Right atrium auricular region (tissue), 2 donors: ENCODE results near the gene CREB3L2. TPM values are rescaled to one million over a fixed set of nuclear protein-coding genes. Genes with fewer than 3 reads are reported as not detected.

Experiments
- DNase-seq: peaks from one replicate; pipeline ENCODE4 v3.0.0-alpha.2; 2019; ENCODE audit warnings: low spot score
- H3K27ac ChIP-seq, 2 donors: fragments of 200-600 bp; sonication (generic); 1 replicate in 1 of 2; 2 replicates in 1 of 2; pipeline ENCODE4 v1.5.1; 2016 to 2019
- H3K27me3 ChIP-seq, 2 donors: fragments of 200-600 bp; sonication (generic); one replicate each; pipeline versions ENCODE4 v1.5.1 to v1.6.0; 2017 to 2019
- H3K36me3 ChIP-seq: fragments of 200-600 bp; sonication (generic); one replicate; pipeline ENCODE4 v1.5.1; 2016
- H3K4me1 ChIP-seq, 2 donors: fragments of 200-600 bp; sonication (generic); one replicate each; pipeline versions ENCODE4 v1.5.1 to v1.6.0; 2017 to 2019
- H3K4me3 ChIP-seq, 2 donors: fragments of 200-600 bp; sonication (generic); 1 replicate in 1 of 2; 2 replicates in 1 of 2; pipeline ENCODE4 v1.5.1; 2017 to 2019; ENCODE audit warnings: mild to moderate bottlenecking in 1 of 2, moderate library complexity in 1 of 2
- H3K9me3 ChIP-seq, 2 donors: fragments of 200-600 bp; sonication (generic); one replicate each; pipeline ENCODE4 v1.5.1; 2019
- total RNA-seq, 2 donors: library from RNA; depleted of rRNA; stranded (reverse); fragments of >200 nt; gene quantifications; one replicate each; pipeline ENCODE4 v1.1.0, GENCODE V29; 2016
- TF ChIP-seq, protein P1 (sequence below), 2 donors: fragments of 200-600 bp; sonication (generic); IDR thresholded peaks; one replicate each; pipeline ENCODE4 v1.5.1; 2019; ENCODE audit warnings: antibody characterized with exemption in 2 of 2

Gene CREB3L2
- total RNA-seq, 2 donors from 2014 or later, result 25.6 to 39.6 TPM

DNA sequence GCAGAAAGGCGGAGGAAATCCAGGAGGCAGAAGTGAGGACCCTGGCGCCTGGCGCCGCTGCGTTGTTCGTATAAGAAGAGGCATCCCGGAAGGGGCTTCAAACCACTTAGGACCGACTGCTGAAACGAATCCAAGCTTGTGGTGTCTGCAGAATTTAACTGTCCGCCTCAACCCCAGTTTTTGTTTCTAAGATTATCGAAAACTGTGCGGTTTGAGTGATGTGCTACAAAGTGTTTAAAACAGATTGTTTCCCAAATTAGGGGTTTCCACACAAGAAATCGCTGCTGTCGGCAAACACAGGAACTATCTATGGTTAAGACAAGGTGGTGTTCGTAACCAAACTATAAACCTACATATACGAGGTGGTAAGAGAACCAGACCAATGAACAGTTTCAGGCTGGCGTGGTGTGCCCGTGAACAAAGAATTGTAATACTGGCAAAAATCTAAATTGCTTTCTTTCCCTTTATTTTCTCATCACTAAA, 154.3 kb downstream of the CREB3L2 start:
- no peak overlapping the region for H3K27ac ChIP-seq
- DNase-seq, result no peak
- H3K4me3 ChIP-seq, result peak overlapping the region in 1 of 2 donors; percentile 47
- H3K36me3 ChIP-seq, result peaks cover 7% of the 10 kb centered on the region
- no peaks in the 10 kb centered on the region for H3K27me3 ChIP-seq
- no peaks in the 10 kb centered on the region for H3K9me3 ChIP-seq
- peaks cover 0 to 15% of the 10 kb centered on the region in 2 donors for H3K4me1 ChIP-seq
- TF ChIP-seq, protein P1, sequence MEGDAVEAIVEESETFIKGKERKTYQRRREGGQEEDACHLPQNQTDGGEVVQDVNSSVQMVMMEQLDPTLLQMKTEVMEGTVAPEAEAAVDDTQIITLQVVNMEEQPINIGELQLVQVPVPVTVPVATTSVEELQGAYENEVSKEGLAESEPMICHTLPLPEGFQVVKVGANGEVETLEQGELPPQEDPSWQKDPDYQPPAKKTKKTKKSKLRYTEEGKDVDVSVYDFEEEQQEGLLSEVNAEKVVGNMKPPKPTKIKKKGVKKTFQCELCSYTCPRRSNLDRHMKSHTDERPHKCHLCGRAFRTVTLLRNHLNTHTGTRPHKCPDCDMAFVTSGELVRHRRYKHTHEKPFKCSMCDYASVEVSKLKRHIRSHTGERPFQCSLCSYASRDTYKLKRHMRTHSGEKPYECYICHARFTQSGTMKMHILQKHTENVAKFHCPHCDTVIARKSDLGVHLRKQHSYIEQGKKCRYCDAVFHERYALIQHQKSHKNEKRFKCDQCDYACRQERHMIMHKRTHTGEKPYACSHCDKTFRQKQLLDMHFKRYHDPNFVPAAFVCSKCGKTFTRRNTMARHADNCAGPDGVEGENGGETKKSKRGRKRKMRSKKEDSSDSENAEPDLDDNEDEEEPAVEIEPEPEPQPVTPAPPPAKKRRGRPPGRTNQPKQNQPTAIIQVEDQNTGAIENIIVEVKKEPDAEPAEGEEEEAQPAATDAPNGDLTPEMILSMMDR (IDR thresholded peaks at IDR 0.05), result no peak

DNA sequence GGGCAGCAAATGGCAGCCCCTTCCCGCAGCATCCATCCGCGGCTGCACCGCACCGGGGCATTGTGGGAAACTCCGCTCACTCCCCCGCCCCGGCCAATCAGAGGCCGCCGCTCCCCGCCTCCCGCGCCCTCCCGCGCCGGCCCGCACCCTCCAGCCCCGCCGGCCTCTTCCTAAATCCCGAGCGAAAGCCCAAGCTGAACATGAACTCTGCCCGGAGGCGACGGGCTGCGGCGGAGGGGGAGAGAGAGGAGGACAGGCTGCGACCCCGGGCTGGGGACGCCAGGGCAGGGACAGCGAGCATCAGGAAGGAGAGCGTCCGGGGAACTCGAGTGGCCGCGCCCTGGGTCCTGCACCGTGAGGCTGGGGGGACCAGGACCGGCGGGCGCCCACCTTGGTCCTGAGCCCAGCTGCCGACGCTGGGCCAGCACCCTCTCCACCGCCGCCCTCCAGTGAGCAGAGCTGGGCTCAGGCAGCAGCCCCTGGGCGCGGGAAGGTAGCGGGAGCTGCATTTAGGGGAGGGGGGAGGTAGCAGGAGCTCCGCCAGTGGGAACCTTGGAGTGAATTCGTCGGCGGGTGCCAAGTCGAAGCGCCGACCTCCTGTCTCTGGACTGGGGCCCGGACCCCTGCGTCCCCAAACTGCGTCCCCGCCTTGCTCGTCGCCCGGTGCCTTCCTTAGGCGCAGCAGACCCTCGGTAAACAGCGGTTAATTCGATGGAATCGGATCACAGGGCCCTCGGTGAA, 154.9 kb downstream of the CREB3L2 start, which contains the start of gene DGKI:
Gene DGKI, minus strand, starts transcription at position 148 of the 741 bp plus-strand sequence.
- Histone ChIP-seq H3K4me1 (peaks cover 0 to 15% of the 10 kb centered on the region in 2 donors), H3K27ac (no peak within 1 kb of the TSS), H3K27me3 (no peaks in the 10 kb centered on the region), H3K9me3 (no peaks in the 10 kb centered on the region), H3K36me3 (peaks cover 6% of the 10 kb centered on the region), H3K4me3 (peak within 1 kb of the TSS; percentile 32 to 47)
- no peak for DNase-seq
- TF ChIP-seq, protein P1 (IDR thresholded peaks at IDR 0.05), result no peak

DNA sequence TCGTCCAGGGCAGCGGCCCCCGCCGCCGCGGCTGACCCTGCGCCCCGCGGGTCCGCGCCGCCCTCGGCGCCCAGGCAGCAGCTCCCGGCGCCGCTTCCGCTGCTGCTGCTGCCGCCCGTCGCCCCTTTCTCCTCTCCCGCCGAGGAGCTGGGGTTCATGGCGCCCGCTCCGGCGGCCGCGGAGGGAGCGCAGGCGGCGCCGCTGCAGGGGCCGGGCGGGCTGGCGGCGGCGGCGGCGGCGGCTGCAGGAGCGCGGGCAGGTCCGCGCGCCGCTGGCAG, 155.4 kb downstream of the CREB3L2 start:
- TF ChIP-seq, protein P1 (IDR thresholded peaks at IDR 0.05), result no peak
- H3K27me3 ChIP-seq, result no peaks in the 10 kb centered on the region
- peaks cover 1% of the 10 kb centered on the region for H3K36me3 ChIP-seq
- H3K4me1 ChIP-seq, result peaks cover 0 to 15% of the 10 kb centered on the region in 2 donors
- H3K9me3 ChIP-seq, result no peaks in the 10 kb centered on the region
- no peak for DNase-seq
- H3K27ac ChIP-seq, result no peak overlapping the region
- peak overlapping the region in 1 of 2 donors; percentile 47 for H3K4me3 ChIP-seq

DNA sequence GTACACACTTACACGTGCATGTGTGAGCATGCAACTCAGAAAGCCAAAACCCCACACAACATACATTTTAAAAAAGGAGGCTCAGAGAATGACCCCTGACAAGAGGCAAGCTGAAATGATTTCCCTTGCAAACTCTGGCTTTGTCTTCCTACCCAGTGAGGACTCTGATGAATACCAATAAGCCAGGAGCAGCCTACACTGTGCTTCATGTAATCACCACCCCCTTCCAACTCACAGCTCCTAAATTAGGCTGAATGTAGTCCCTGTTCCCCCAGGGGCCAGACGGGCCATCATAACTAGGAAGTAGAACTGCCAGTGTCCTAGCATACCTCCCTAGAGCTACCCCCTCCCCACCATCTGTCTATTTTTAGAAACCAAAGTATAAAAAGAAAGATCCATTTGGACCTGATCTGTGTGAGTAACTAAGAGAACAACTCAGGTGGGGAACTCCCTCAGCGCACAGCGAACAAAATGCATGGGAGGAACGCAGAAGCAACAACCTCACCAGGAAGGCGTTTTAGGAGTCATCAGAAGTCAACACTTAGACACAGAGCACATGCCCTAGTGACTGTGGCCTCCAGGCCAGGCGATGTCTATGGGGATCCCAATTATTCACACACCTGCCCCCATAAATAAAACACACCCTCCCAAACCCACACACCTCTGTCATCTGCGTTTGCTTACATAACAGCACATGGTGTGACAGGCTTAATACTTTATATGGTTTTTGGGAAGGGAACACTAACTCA, 157.0 kb downstream of the CREB3L2 start:
- Histone ChIP-seq H3K27ac (no peak overlapping the region), H3K36me3 (no peaks in the 10 kb centered on the region), H3K4me1 (peaks cover 0 to 15% of the 10 kb centered on the region in 2 donors), H3K27me3 (no peaks in the 10 kb centered on the region), H3K9me3 (no peaks in the 10 kb centered on the region), H3K4me3 (no peak overlapping the region)
- DNase-seq, result no peak
- TF ChIP-seq, protein P1 (IDR thresholded peaks at IDR 0.05), result no peak

DNA sequence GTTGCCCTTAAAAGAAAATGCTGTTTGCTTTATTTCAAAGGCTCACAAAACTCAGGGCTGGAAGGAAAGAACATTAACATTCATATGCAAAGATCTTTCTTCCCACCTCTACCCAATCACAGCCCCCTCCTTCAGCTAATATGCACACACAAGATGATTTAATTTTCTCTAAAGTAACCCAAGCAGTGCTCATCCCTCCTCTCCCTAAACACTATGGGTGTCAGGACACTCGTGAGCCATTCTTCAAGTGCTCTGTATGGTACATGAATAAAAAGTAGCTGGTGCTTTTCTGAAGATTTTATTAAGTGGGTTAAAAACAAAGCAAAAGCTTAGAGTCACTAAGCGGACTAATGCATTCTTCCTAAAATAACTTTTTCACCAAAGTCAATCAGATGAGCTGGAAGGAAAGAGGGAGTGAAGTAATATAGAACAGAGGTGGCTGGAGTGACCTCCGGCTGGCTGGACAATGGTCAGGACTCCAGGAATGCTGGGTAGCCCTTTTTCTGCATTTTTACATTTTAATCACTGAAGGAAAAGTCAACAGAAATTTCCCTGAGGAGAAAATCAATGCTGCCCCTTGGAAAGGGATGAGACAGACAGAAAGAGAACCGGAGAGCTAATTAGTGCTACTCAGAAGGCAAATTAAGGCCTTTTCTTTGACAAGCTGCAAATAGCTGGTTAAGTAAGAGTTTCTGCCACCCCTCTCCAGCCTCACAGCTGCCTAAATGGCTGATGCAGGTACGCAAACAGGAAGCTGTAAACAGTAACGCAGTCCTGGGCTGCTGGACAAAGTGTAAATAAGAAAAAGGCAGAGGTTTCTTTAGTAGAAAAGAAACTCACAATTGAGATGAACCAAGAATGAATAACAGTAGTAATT, 161.7 kb downstream of the CREB3L2 start:
- no peak for DNase-seq
- H3K27ac ChIP-seq, result no peak overlapping the region

More for the DNA sequence above, 161.7 kb downstream of the CREB3L2 start:
- no peaks in the 10 kb centered on the region for H3K36me3 ChIP-seq
- H3K4me3 ChIP-seq, result no peak overlapping the region
- H3K4me1 ChIP-seq, result no peaks in the 10 kb centered on the region
- TF ChIP-seq, protein P1 (IDR thresholded peaks at IDR 0.05), result no peak
- H3K27me3 ChIP-seq, result no peaks in the 10 kb centered on the region
- H3K9me3 ChIP-seq, result no peaks in the 10 kb centered on the region
